Vagina (tissue), 2 donors: ENCODE data around the gene CORT.

Experiments used
- CTCF ChIP-seq, 3 experiments: fragments of 450-650 bp in 2 of 3; fragments of 200-600 bp in 1 of 3; sonication (generic) in 1 of 3; IDR thresholded peaks; one replicate each; pipeline ENCODE4 v1.5.1; 2017 to 2019; ENCODE audit warnings: antibody characterized with exemption in 3 of 3, mild to moderate bottlenecking in 2 of 3, moderate library complexity in 2 of 3
- POLR2A ChIP-seq, 2 donors: fragments of 450-650 bp; IDR thresholded peaks; one replicate each; pipeline ENCODE4 v1.6.1; 2017; ENCODE audit warnings: antibody characterized with exemption in 2 of 2, mild to moderate bottlenecking in 2 of 2, moderate library complexity in 2 of 2
- POLR2AphosphoS5 ChIP-seq, 2 donors: sonication (generic); formaldehyde crosslinking; IDR thresholded peaks; one replicate each; pipeline ENCODE4 v1.9.0; 2017; ENCODE audit warnings: antibody characterized with exemption in 2 of 2, mild to moderate bottlenecking in 2 of 2, low read depth in 1 of 2; ENCODE audit not compliant: insufficient read depth in 1 of 2

GRCh38 chr1:10489291-10490055 lies 39.6 kb downstream of the CORT start:
- TF ChIP-seq CTCF (IDR thresholded peaks at IDR 0.05) (no peak), POLR2AphosphoS5 (IDR thresholded peaks at IDR 0.05; ENCODE audit: insufficient read depth in 1 of 2, low read depth in 1 of 2) (no peak), POLR2A (IDR thresholded peaks at IDR 0.05) (no peak)
